K562 (cell line): Measurements from ENCODE around the gene VDR. TPM values are rescaled to one million over a fixed set of nuclear protein-coding genes. Genes with fewer than 3 reads are reported as not detected.

Experiments
- ATAC-seq: fragments of 200-7000 bp; cut with Tn5 transposase; 3 replicates; pipeline ENCODE4 v1.9.1; 2020; ENCODE audit warnings: moderate library complexity
- BruUV-seq: library from RNA; stranded (reverse); fragments of 400-500 nt; replicated peaks from 2 replicates; lab custom pipeline; 2021; lab: Mats Ljungman, UMichigan
- CTCF ChIA-PET: fragments of 300-600 bp; formaldehyde crosslinking; extraction: SDS; loops from one replicate; lab custom pipeline; 2021; ENCODE audit warnings: low intra/inter-chr PET ratio; lab: Yijun Ruan, JAX
- POLR2A ChIA-PET: fragments of 300-600, 350-650 bp; sonication (Branson Sonifier 250); formaldehyde crosslinking; extraction: SDS; loops from one replicate; lab custom pipeline; 2021; ENCODE audit warnings: antibody characterized with exemption, inconsistent platforms; lab: Yijun Ruan, JAX
- DNase-seq, 4 experiments: peaks; one replicate each; pipeline versions ENCODE4 v3.0.0 to v3.0.0-alpha.2; 2011 to 2018; ENCODE audit warnings: low spot score in 3 of 4, mixed read lengths in 3 of 4; ENCODE audit errors: extremely low read depth in 1 of 4
- FAIRE-seq: peaks from 2 replicates; lab custom pipeline; 2011; peaks lifted over from hg19 to GRCh38; lab: Jason Lieb, UNC
- H2AFZ ChIP-seq: 2 replicates; pipeline ENCODE4 v1.6.0; 2011; ENCODE audit warnings: low read depth, low read length, control low read depth, inconsistent platforms
- H3K27ac ChIP-seq: fragments of 200-600 bp; 3 replicates; pipeline ENCODE4 v1.8.0; 2011; ENCODE audit warnings: low read depth, mild to moderate bottlenecking, control low read depth, inconsistent platforms, low read length, moderate library complexity, mixed read lengths; ENCODE audit errors: extremely low read depth
- H3K27me3 ChIP-seq, 2 experiments: fragments of 300-600 bp in 1 of 2; 2 replicates in 1 of 2; 3 replicates in 1 of 2; pipeline versions ENCODE4 v1.6.0 to v1.8.0; 2011; ENCODE audit warnings: inconsistent platforms in 2 of 2, low read length in 2 of 2, mild to moderate bottlenecking in 1 of 2, mixed read lengths in 1 of 2, moderate library complexity in 1 of 2; ENCODE audit not compliant: control insufficient read depth in 2 of 2, insufficient read depth in 2 of 2
- H3K36me3 ChIP-seq: fragments of 300-600 bp; 3 replicates; pipeline ENCODE4 v1.8.0; 2011; ENCODE audit warnings: mild to moderate bottlenecking, low read length, inconsistent platforms; ENCODE audit not compliant: control insufficient read depth, insufficient read depth
- H3K4me1 ChIP-seq, 2 experiments: fragments of 200-600 bp in 1 of 2; replicated peaks in 1 of 2; 2 replicates in 1 of 2; 3 replicates in 1 of 2; pipeline versions ENCODE4 v1.5.1 to v1.8.0; 2011; ENCODE audit warnings: inconsistent platforms in 2 of 2, low read length in 2 of 2, mild to moderate bottlenecking in 1 of 2, mixed read lengths in 1 of 2, moderate library complexity in 1 of 2; ENCODE audit not compliant: control insufficient read depth in 2 of 2, insufficient read depth in 2 of 2
- H3K4me2 ChIP-seq: 2 replicates; pipeline ENCODE4 v1.6.1; 2011; ENCODE audit warnings: low read length, control low read depth, inconsistent platforms, mixed read lengths; ENCODE audit not compliant: insufficient read depth
- H3K4me3 ChIP-seq: fragments of 200-600 bp; sonication (generic), shearing (Covaris generic); 2 replicates; pipeline ENCODE4 v1.5.1; 2016; ENCODE audit warnings: control low read depth, inconsistent platforms
- H3K79me2 ChIP-seq: fragments of 200-600 bp; 3 replicates; pipeline ENCODE4 v1.8.0; 2011; ENCODE audit warnings: low read length, inconsistent platforms; ENCODE audit not compliant: control insufficient read depth, insufficient read depth
- H3K9ac ChIP-seq, 2 experiments: 2 replicates each; pipeline versions ENCODE4 v1.6.0 to v1.6.1; 2011; ENCODE audit warnings: low read depth in 2 of 2, low read length in 2 of 2, control low read depth in 1 of 2, inconsistent platforms in 1 of 2, mild to moderate bottlenecking in 1 of 2, mixed read lengths in 1 of 2; ENCODE audit not compliant: insufficient read depth in 1 of 2
- H3K9me1 ChIP-seq: one replicate; pipeline ENCODE4 v1.6.0; 2011; ENCODE audit warnings: inconsistent platforms, mild to moderate bottlenecking, low read length, moderate library complexity; ENCODE audit not compliant: control insufficient read depth, insufficient read depth
- H3K9me3 ChIP-seq: replicated peaks from 2 replicates; pipeline ENCODE4 v1.5.1; 2011; ENCODE audit warnings: low read depth, low read length, inconsistent platforms; ENCODE audit not compliant: control insufficient read depth, insufficient read depth
- H4K20me1 ChIP-seq: replicated peaks from 2 replicates; pipeline ENCODE4 v1.6.1; 2011; ENCODE audit warnings: low read length, inconsistent platforms, mixed read lengths; ENCODE audit not compliant: control insufficient read depth, insufficient read depth
- CTCF ChIP-seq, 3 experiments: IDR thresholded peaks in 2 of 3; conservative IDR thresholded peaks in 1 of 3; 2 replicates each; pipeline ENCODE4 v1.5.1; 2011 to 2012; ENCODE audit warnings: low read length in 3 of 3, mild to moderate bottlenecking in 3 of 3, control low read depth in 2 of 3, improper control_type of control experiment in 1 of 3, inconsistent platforms in 1 of 3, low read depth in 1 of 3, mixed read lengths in 1 of 3, moderate library complexity in 1 of 3; ENCODE audit not compliant: insufficient read depth in 2 of 3
- E2F3 ChIP-seq: fragments of 250-450 bp; sonication (Bioruptor Pico); IDR thresholded peaks from 2 replicates; pipeline ENCODE4 v1.4.0; 2020; ENCODE audit warnings: mild to moderate bottlenecking
- EP400 ChIP-seq: fragments of 450-650 bp; IDR thresholded peaks from 2 replicates; pipeline ENCODE4 v1.6.1; 2017; ENCODE audit warnings: antibody characterized with exemption, mild to moderate bottlenecking, moderate library complexity
- FIP1L1 ChIP-seq: fragments of 200-400 bp; formaldehyde crosslinking; IDR thresholded peaks from 2 replicates; pipeline ENCODE4 v1.6.1; 2018; ENCODE audit warnings: mild to moderate bottlenecking, low read depth, low read length; ENCODE audit not compliant: poor library complexity, severe bottlenecking
- MTF1 ChIP-seq: fragments of 250-450 bp; sonication (Bioruptor Pico); IDR thresholded peaks from 2 replicates; pipeline ENCODE4 v1.9.0; 2021; ENCODE audit warnings: moderate library complexity, mild to moderate bottlenecking, inconsistent platforms, borderline replicate concordance
- NCOA6 ChIP-seq: fragments of 450-650 bp; IDR thresholded peaks from 2 replicates; pipeline ENCODE4 v1.6.1; 2017; ENCODE audit warnings: mild to moderate bottlenecking
- NCOR1 ChIP-seq: fragments of 450-650 bp; IDR thresholded peaks from 2 replicates; pipeline ENCODE4 v1.6.1; 2016; ENCODE audit warnings: mild to moderate bottlenecking, moderate library complexity
- PCBP2 ChIP-seq: fragments of 200-400 bp; formaldehyde crosslinking; IDR thresholded peaks from 2 replicates; pipeline ENCODE4 v1.6.1; 2018; ENCODE audit warnings: low read length, low read depth, mild to moderate bottlenecking, moderate library complexity; ENCODE audit not compliant: poor library complexity, severe bottlenecking
- PHF21A ChIP-seq: fragments of 450-650 bp; IDR thresholded peaks from 2 replicates; pipeline ENCODE4 v1.6.1; 2017; ENCODE audit warnings: low read depth, borderline replicate concordance
- RCOR1 ChIP-seq, 2 experiments: IDR thresholded peaks; 2 replicates each; pipeline ENCODE4 v1.6.1; 2012; ENCODE audit warnings: low read depth in 2 of 2, low read length in 2 of 2, borderline replicate concordance in 1 of 2, improper control_type of control experiment in 1 of 2
- RUNX1 ChIP-seq: sonication (generic); IDR thresholded peaks from 2 replicates; pipeline ENCODE4 v1.6.1; 2016; ENCODE audit warnings: antibody characterized with exemption, low read depth
- SRSF7 ChIP-seq: fragments of 200-400 bp; formaldehyde crosslinking; optimal IDR thresholded peaks from 2 replicates; pipeline ENCODE3; 2017; ENCODE audit warnings: mild to moderate bottlenecking, low read depth, low read length
- TRIM25 ChIP-seq: fragments of 450-650 bp; IDR thresholded peaks from 2 replicates; pipeline ENCODE4 v1.7.0; 2016; ENCODE audit warnings: borderline replicate concordance
- U2AF1 ChIP-seq: fragments of 200-400 bp; formaldehyde crosslinking; optimal IDR thresholded peaks from 2 replicates; pipeline ENCODE3; 2017; ENCODE audit warnings: mild to moderate bottlenecking, low read depth, low read length, moderate library complexity
- ZFP91 ChIP-seq: sonication (generic); formaldehyde crosslinking; IDR thresholded peaks from 2 replicates; pipeline ENCODE4 v1.8.0; 2022; ENCODE audit warnings: mild to moderate bottlenecking, missing genetic modification reagents
- ZNF134 ChIP-seq: fragments of 250-450 bp; sonication (Bioruptor Pico); conservative IDR thresholded peaks from 2 replicates; pipeline ENCODE4 v1.4.0; 2020
- WGBS: fragments of 100-300 bp; shearing (Covaris generic); methylation state at CpG from one replicate; pipeline ENCODE4 v1.1.6; 2016; ENCODE audit warnings: low coverage, mixed read lengths; ENCODE audit not compliant: insufficient coverage; ENCODE audit errors: missing lambda C conversion rate; 5-methylcytosine and 5-hydroxymethylcytosine counted together
- in situ Hi-C: fragments of 300-500 bp; cut with MboI; formaldehyde crosslinking; loops from 4 replicates; pipeline ENCODE4 v1.15.0; 2018; ENCODE audit warnings: inconsistent platforms, mixed read lengths
- intact Hi-C: fragments of 100-400 bp; cut with micrococcal nuclease; formaldehyde crosslinking; loops from 2 replicates; pipeline ENCODE4 v1.14.2; 2022
- polyA plus RNA-seq, 8 experiments: library from polyadenylated mRNA; depleted of rRNA in 4 of 8; stranded (reverse) in 5 of 8; unstranded in 3 of 8; fragments of >200 nt; fragmentation: Nextera tagmentation in 2 of 8; fragmentation: Illumina TruSeq in 1 of 8; extraction: Ambion mirVana in 2 of 8; extraction: Trizol in 1 of 8; gene quantifications; 2 replicates each; pipeline versions ENCODE4 v1.2.1 to v1.2.3, GENCODE V29; 2011 to 2014; ENCODE audit warnings: inconsistent platforms in 1 of 8, missing spikeins in 1 of 8
- total RNA-seq, 7 experiments: library from RNA; depleted of rRNA in 6 of 7; stranded (reverse); fragments of >200 nt in 6 of 7; fragmentation: Illumina TruSeq in 2 of 7; extraction: Trizol in 2 of 7; gene quantifications; 2 replicates each; pipeline versions ENCODE4 v1.2.1 to v1.2.3, GENCODE V29; 2011 to 2021; ENCODE audit warnings: low replicate concordance in 1 of 7

VDR gene
- total and polyA plus RNA-seq, 9 of the 15 experiments (the other 6 are each of a cell fraction or from before 2014, with no cell fraction given), result 0.61 to 4.8 (median 2.0) TPM

GRCh38 chr12:47896633-47897032 lies 8.2 kb downstream of the VDR start (continued):
- TF ChIP-seq TRIM25 (no peak), PCBP2 (no peak)

GRCh38 chr12:47896022-47896421 lies 8.8 kb downstream of the VDR start:
- intact Hi-C loops, result no loop called here
- Histone ChIP-seq H2AFZ (no peak overlapping the region), H3K9me1 (no peaks in the 10 kb centered on the region), H4K20me1 (no peaks in the 10 kb centered on the region), H3K9me3 (no peaks in the 10 kb centered on the region), H3K36me3 (no peaks in the 10 kb centered on the region), H3K79me2 (no peaks in the 10 kb centered on the region), H3K27ac (no peak overlapping the region), H3K4me1 (peaks cover 0 to 3% of the 10 kb centered on the region in 2 experiments; a peak in 2 of 5 replicates), H3K4me2 (no peak overlapping the region), H3K9ac (peak overlapping the region in 1 of 2 experiments; percentile 23; a peak in 1 of 4 replicates), H3K4me3 (no peak overlapping the region), H3K27me3 (peaks cover 0 to 17% of the 10 kb centered on the region in 2 experiments; a peak in 3 of 5 replicates)
- DNase-seq (no peak), ATAC-seq (no peak), FAIRE-seq (no peak)
- in situ Hi-C loops, result no loop called here
- BruUV-seq, result no TSS peak
- ChIA-PET CTCF (no interaction called here), POLR2A (interaction anchor here (0.7 to 1.0 kb wide), 2 partner anchors 10 to 174 kb away, joined by 3 read pairs; no protein-coding TSS in a partner anchor)
- WGBS, result 26% methylated on average over 4 of the region's 4 CpGs
- TF ChIP-seq PHF21A, result no peak
- no peak for TF ChIP-seq NCOA6
- no peak for TF ChIP-seq RCOR1 (IDR thresholded peaks at IDR 0.05; ENCODE audit: borderline replicate concordance in 1 of 2, low read depth in 2 of 2, low read length in 2 of 2)
- TF ChIP-seq FIP1L1, result no peak
- TF ChIP-seq MTF1, result no peak
- TF ChIP-seq CTCF (IDR thresholded peaks at IDR 0.05 in 2 of 3, conservative IDR thresholded peaks at IDR 0.05 in 1 of 3; ENCODE audit: insufficient read depth in 2 of 3, low read depth in 1 of 3, low read length in 3 of 3), result no peak
- no peak for TF ChIP-seq NCOR1
- TF ChIP-seq ZNF134 (CRISPR knock-in tag), result no peak
- no peak for TF ChIP-seq RUNX1
- TF ChIP-seq U2AF1, result no peak
- no peak for TF ChIP-seq SRSF7
- TF ChIP-seq EP400, result no peak
- TF ChIP-seq ZFP91, result no peak
- no peak for TF ChIP-seq E2F3
